Ascending aorta (tissue), 2 donors: ENCODE measurements around the gene KCNS1. TPM values are rescaled to one million over a fixed set of nuclear protein-coding genes. Genes with fewer than 3 reads are reported as not detected.

Source experiments
- DNase-seq, 2 donors: peaks; one replicate each; pipeline ENCODE4 v3.0.0-alpha.2; 2019; ENCODE audit warnings: low spot score in 2 of 2
- H3K27ac ChIP-seq, 2 donors: fragments of 200-600 bp; sonication (generic); one replicate each; pipeline ENCODE4 v1.5.1; 2016 to 2017; ENCODE audit warnings: mild to moderate bottlenecking in 1 of 2
- H3K27me3 ChIP-seq: fragments of 200-600 bp; sonication (generic); one replicate; pipeline ENCODE4 v1.5.1; 2017
- H3K36me3 ChIP-seq, 2 donors: fragments of 200-600 bp; sonication (generic); one replicate each; pipeline ENCODE4 v1.5.1; 2016
- H3K4me1 ChIP-seq, 2 donors: fragments of 200-600 bp; sonication (generic); one replicate each; pipeline ENCODE4 v1.5.1; 2016 to 2017; ENCODE audit warnings: mild to moderate bottlenecking in 1 of 2
- H3K4me3 ChIP-seq, 2 donors: fragments of 200-600 bp; sonication (generic); one replicate each; pipeline ENCODE4 v1.5.1; 2016 to 2017; ENCODE audit warnings: mild to moderate bottlenecking in 1 of 2
- H3K9me3 ChIP-seq, 2 donors: fragments of 200-600 bp; sonication (generic); one replicate each; pipeline ENCODE4 v1.5.1; 2016
- CTCF ChIP-seq, 3 experiments: fragments of 200-600 bp in 2 of 3; fragments of 450-650 bp in 1 of 3; sonication (generic) in 2 of 3; IDR thresholded peaks; one replicate each; pipeline ENCODE4 v1.5.1; 2016 to 2019; ENCODE audit warnings: antibody characterized with exemption in 3 of 3, mild to moderate bottlenecking in 1 of 3, moderate library complexity in 1 of 3
- intact Hi-C: fragments of 100-400 bp; cut with DNase I; formaldehyde crosslinking; loops from one replicate; pipeline ENCODE4 v1.15.1; 2023
- total RNA-seq: library from RNA; depleted of rRNA; stranded (reverse); fragments of >200 nt; gene quantifications from one replicate; pipeline ENCODE4 v1.1.0, GENCODE V29; 2016

Gene KCNS1
- total RNA-seq, 1 donor from 2014 or later = not detected

DNA sequence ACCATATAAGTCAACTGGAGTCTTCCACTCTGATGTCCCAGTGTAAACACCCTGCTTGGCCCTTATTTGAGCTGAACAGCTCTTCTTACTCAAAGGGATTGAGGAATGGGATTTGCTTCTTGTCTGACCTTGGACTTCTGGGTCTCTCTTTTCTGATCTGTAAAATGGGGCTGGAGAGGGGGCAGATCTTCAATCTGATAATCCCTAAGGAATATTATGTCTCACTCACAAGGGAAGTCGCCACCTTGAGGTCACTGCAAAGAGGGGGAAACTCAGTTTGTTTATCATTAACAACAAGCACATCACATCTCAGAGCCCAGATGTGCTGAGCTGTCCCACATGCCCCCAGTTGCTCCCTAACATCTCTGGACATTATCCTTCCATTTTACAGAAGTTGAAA lies 15.1 kb downstream of the KCNS1 start:
- Histone ChIP-seq H3K36me3 (peaks cover 10 to 16% of the 10 kb centered on the region in 2 donors), H3K27me3 (no peaks in the 10 kb centered on the region), H3K4me1 (no peaks in the 10 kb centered on the region), H3K9me3 (peaks cover 0 to 5% of the 10 kb centered on the region in 2 donors), H3K4me3 (no peak overlapping the region), H3K27ac (no peak overlapping the region)
- intact Hi-C loops = no loop called here
- no peak for DNase-seq
- no peak for TF ChIP-seq CTCF (IDR thresholded peaks at IDR 0.05)

DNA sequence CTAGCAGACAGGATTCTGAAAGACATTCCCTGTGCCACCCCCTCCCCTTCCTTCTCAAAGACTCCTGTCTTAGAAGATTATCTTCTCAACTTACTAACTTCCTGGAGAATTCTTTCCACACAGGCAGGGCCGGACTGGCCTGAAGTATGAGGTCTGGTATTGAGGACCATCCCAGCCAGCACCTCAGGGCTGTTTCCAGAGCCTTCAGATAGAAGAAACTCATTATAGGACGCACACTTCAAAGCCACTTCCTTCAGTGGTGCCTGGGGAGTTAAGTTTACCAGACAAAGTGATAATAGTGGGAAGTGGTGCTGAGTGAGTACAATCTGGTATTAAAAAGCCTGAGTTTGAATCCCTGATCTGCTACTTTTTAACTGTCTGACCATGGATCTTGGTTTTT lies 15.6 kb downstream of the KCNS1 start:
- Histone ChIP-seq H3K27ac (no peak overlapping the region), H3K9me3 (peaks cover 0 to 5% of the 10 kb centered on the region in 2 donors), H3K36me3 (peaks cover 10 to 21% of the 10 kb centered on the region in 2 donors), H3K27me3 (no peaks in the 10 kb centered on the region), H3K4me1 (no peaks in the 10 kb centered on the region), H3K4me3 (no peak overlapping the region)
- no peak for TF ChIP-seq CTCF (IDR thresholded peaks at IDR 0.05)
- no peak for DNase-seq
- intact Hi-C loops = no loop called here

GRCh38 chr20:45083127-45083526 lies 17.8 kb downstream of the KCNS1 start:
- Histone ChIP-seq H3K4me1 (no peaks in the 10 kb centered on the region), H3K36me3 (peaks cover 13 to 38% of the 10 kb centered on the region in 2 donors), H3K4me3 (no peak overlapping the region), H3K27me3 (no peaks in the 10 kb centered on the region), H3K9me3 (peaks cover 0 to 5% of the 10 kb centered on the region in 2 donors), H3K27ac (no peak overlapping the region)
- no peak for DNase-seq
- no peak for TF ChIP-seq CTCF (IDR thresholded peaks at IDR 0.05)
- intact Hi-C loops = no loop called here

GRCh38 chr20:45082468-45082867 lies 18.5 kb downstream of the KCNS1 start:
- Histone ChIP-seq H3K4me1 (no peaks in the 10 kb centered on the region), H3K36me3 (peaks cover 18 to 39% of the 10 kb centered on the region in 2 donors), H3K4me3 (no peak overlapping the region), H3K27me3 (no peaks in the 10 kb centered on the region), H3K9me3 (peaks cover 0 to 5% of the 10 kb centered on the region in 2 donors), H3K27ac (no peak overlapping the region)
- no peak for DNase-seq
- intact Hi-C loops = no loop called here
- no peak for TF ChIP-seq CTCF (IDR thresholded peaks at IDR 0.05)

DNA sequence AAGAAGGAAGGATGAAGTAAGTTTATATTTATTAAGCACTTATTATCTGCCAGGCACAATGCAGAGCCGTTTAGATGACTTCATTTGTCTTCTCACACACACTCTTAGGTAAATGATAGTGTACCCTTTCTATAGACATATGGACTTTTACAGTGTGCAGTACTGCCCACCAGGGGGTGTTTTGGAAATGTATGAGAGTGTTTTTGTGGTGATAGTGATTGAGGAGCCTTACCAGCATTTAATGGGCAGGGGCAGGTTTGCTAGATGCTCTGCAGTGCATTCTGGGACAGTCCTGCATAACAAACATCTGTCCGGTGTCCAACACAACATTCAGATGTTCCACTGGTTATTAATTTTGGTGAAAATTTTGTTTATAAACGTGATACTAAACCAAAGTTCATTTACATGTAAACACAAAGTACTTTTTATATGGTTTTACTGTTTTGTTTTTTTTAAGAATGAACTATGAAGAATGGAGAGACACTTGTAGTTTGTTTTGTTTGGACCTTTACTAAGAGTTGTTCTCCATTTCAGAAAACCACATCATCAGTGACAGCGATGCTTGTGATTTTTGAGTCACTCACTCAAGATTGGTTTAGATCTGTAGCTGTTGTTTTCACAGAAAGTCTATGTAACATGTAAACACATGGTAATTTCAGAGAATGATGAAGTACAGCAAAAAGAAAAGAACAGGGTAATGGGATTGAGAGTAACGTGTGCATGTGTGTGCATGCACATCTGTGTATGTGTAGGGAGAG lies 19.9 kb downstream of the KCNS1 start:
- peaks cover 23 to 53% of the 10 kb centered on the region in 2 donors for H3K36me3 ChIP-seq
- DNase-seq = no peak
- peaks cover 0 to 5% of the 10 kb centered on the region in 2 donors for H3K9me3 ChIP-seq
- no peaks in the 10 kb centered on the region for H3K27me3 ChIP-seq
- no peak overlapping the region for H3K4me3 ChIP-seq
- H3K4me1 ChIP-seq = no peaks in the 10 kb centered on the region
- intact Hi-C loops = no loop called here
- TF ChIP-seq CTCF (IDR thresholded peaks at IDR 0.05) = no peak
- H3K27ac ChIP-seq = no peak overlapping the region
